ENCODE data around the gene MAPK6.

The MAPK6 gene

GRCh38 chr15:51973220-51973619, 45.8 kb upstream of the MAPK6 start:
- TF ChIP-seq CTCF (IDR thresholded peaks at IDR 0.05; ENCODE audit: insufficient read depth, low read length, poor library complexity, severe bottlenecking): no peak
- Histone ChIP-seq H3K27me3 (replicated peaks; ENCODE audit: control insufficient read depth, insufficient read depth, low read length) (no peaks in the 10 kb centered on the region), H3K4me3 (replicated peaks; ENCODE audit: low read depth, low read length) (no peak overlapping the region), H3K36me3 (ENCODE audit: control insufficient read depth, insufficient read depth, low read length) (no peaks in the 10 kb centered on the region)
- DNase-seq (ENCODE audit: extremely low read depth, insufficient read length): no peak

GRCh38 chr15:51973775-51974174, 45.2 kb upstream of the MAPK6 start:
- Histone ChIP-seq H3K27me3 (replicated peaks; ENCODE audit: control insufficient read depth, insufficient read depth, low read length) (no peaks in the 10 kb centered on the region), H3K36me3 (ENCODE audit: control insufficient read depth, insufficient read depth, low read length) (no peaks in the 10 kb centered on the region), H3K4me3 (replicated peaks; ENCODE audit: low read depth, low read length) (no peak overlapping the region)
- DNase-seq (ENCODE audit: extremely low read depth, insufficient read length): no peak
- TF ChIP-seq CTCF (IDR thresholded peaks at IDR 0.05; ENCODE audit: insufficient read depth, low read length, poor library complexity, severe bottlenecking): no peak

- H3K4me3 ChIP-seq (replicated peaks; ENCODE audit: low read depth, low read length): peak overlapping the region; percentile 59
These were observed 36.8 kb upstream of the MAPK6 start for GRCh38 chr15:51982013-51982769.

GRCh38 chr15:51982770-51983103, 36.3 kb upstream of the MAPK6 start:
- DNase-seq (ENCODE audit: extremely low read depth, insufficient read length): no peak
- Histone ChIP-seq H3K27me3 (replicated peaks; ENCODE audit: control insufficient read depth, insufficient read depth, low read length) (no peaks in the 10 kb centered on the region), H3K36me3 (ENCODE audit: control insufficient read depth, insufficient read depth, low read length) (no peaks in the 10 kb centered on the region), H3K4me3 (replicated peaks; ENCODE audit: low read depth, low read length) (no peak overlapping the region)
- no peak for TF ChIP-seq CTCF (IDR thresholded peaks at IDR 0.05; ENCODE audit: insufficient read depth, low read length, poor library complexity, severe bottlenecking)

More at GRCh38 chr15:51982013-51982769, 36.8 kb upstream of the MAPK6 start:
- DNase-seq (ENCODE audit: extremely low read depth, insufficient read length): peak; percentile 83
- H3K36me3 ChIP-seq (ENCODE audit: control insufficient read depth, insufficient read depth, low read length): no peaks in the 10 kb centered on the region
- H3K27me3 ChIP-seq (replicated peaks; ENCODE audit: control insufficient read depth, insufficient read depth, low read length): no peaks in the 10 kb centered on the region
- TF ChIP-seq CTCF (IDR thresholded peaks at IDR 0.05; ENCODE audit: insufficient read depth, low read length, poor library complexity, severe bottlenecking): peak; percentile 57

GRCh38 chr15:51991141-51991540, 27.9 kb upstream of the MAPK6 start:
- Histone ChIP-seq H3K27me3 (replicated peaks; ENCODE audit: control insufficient read depth, insufficient read depth, low read length) (no peaks in the 10 kb centered on the region), H3K4me3 (replicated peaks; ENCODE audit: low read depth, low read length) (no peak overlapping the region), H3K36me3 (ENCODE audit: control insufficient read depth, insufficient read depth, low read length) (no peaks in the 10 kb centered on the region)
- TF ChIP-seq CTCF (IDR thresholded peaks at IDR 0.05; ENCODE audit: insufficient read depth, low read length, poor library complexity, severe bottlenecking): no peak
- no peak for DNase-seq (ENCODE audit: extremely low read depth, insufficient read length)

GRCh38 chr15:51992953-51993352, 26.1 kb upstream of the MAPK6 start:
- no peak for DNase-seq (ENCODE audit: extremely low read depth, insufficient read length)
- TF ChIP-seq CTCF (IDR thresholded peaks at IDR 0.05; ENCODE audit: insufficient read depth, low read length, poor library complexity, severe bottlenecking): no peak
- Histone ChIP-seq H3K27me3 (replicated peaks; ENCODE audit: control insufficient read depth, insufficient read depth, low read length) (no peaks in the 10 kb centered on the region), H3K4me3 (replicated peaks; ENCODE audit: low read depth, low read length) (no peak overlapping the region), H3K36me3 (ENCODE audit: control insufficient read depth, insufficient read depth, low read length) (no peaks in the 10 kb centered on the region)

Measured in GM06990 (cell line).